Cardiac fibroblast (primary cell): Measurements from ENCODE around the gene C7orf33.

Experiments
- DNase-seq, 2 donors: peaks; one replicate each; pipeline versions ENCODE4 v3.0.0 to v3.0.0-alpha.2; 2010; ENCODE audit warnings: low read depth in 2 of 2
- H3K4me3 ChIP-seq, 2 donors: replicated peaks in 1 of 2; 1 replicate in 1 of 2; 2 replicates in 1 of 2; pipeline ENCODE4 v1.5.1; 2011; ENCODE audit warnings: low read depth in 2 of 2, low read length in 2 of 2, mild to moderate bottlenecking in 2 of 2, moderate library complexity in 1 of 2
- TF ChIP-seq, protein P1 (sequence below): IDR thresholded peaks from one replicate; pipeline ENCODE4 v1.5.1; 2011; ENCODE audit warnings: low read depth, mild to moderate bottlenecking, low read length, inconsistent platforms

Gene C7orf33

DNA sequence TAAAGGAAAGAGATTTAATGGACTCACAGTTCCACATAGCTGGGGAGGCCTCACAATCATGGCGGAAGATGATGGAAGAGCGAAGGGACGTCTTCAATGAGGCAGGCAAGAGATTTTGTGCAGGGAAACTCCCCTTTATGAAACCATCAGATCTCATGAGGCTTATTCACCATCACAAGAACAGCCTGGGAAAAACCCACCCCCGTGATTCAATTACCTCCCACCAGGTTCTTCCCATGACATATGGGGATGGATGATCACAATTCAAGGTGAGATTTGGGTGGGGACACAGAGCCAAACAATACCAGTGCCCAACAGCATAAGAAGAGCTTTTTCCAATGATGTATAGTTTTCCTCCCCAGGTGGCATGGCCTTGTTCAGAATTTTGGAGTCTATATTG lies 11.2 kb upstream of the C7orf33 start:
- no peak for DNase-seq
- H3K4me3 ChIP-seq, result no peak overlapping the region
- TF ChIP-seq, protein P1, sequence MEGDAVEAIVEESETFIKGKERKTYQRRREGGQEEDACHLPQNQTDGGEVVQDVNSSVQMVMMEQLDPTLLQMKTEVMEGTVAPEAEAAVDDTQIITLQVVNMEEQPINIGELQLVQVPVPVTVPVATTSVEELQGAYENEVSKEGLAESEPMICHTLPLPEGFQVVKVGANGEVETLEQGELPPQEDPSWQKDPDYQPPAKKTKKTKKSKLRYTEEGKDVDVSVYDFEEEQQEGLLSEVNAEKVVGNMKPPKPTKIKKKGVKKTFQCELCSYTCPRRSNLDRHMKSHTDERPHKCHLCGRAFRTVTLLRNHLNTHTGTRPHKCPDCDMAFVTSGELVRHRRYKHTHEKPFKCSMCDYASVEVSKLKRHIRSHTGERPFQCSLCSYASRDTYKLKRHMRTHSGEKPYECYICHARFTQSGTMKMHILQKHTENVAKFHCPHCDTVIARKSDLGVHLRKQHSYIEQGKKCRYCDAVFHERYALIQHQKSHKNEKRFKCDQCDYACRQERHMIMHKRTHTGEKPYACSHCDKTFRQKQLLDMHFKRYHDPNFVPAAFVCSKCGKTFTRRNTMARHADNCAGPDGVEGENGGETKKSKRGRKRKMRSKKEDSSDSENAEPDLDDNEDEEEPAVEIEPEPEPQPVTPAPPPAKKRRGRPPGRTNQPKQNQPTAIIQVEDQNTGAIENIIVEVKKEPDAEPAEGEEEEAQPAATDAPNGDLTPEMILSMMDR, result no peak

DNA sequence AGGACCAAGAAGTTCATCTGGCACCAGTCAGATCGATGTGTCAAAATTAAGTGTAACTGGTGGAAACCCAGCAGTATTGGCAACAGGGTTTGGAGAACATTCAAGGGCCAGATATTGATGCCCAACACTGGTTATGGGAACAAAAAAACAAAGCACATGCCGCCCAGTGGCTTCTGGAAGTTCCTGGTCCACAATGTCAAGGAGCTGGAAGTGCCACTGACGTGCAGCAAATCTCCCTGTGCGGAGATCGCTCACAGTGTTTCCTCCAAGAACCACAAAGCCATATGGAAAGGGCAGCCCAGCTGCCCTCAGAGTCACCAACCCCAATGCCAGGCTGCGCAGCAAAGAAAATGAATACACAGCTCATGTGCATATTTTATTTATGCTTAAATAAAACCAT lies 10.1 kb upstream of the C7orf33 start:
- no peak for DNase-seq
- TF ChIP-seq, protein P1, result no peak

DNA sequence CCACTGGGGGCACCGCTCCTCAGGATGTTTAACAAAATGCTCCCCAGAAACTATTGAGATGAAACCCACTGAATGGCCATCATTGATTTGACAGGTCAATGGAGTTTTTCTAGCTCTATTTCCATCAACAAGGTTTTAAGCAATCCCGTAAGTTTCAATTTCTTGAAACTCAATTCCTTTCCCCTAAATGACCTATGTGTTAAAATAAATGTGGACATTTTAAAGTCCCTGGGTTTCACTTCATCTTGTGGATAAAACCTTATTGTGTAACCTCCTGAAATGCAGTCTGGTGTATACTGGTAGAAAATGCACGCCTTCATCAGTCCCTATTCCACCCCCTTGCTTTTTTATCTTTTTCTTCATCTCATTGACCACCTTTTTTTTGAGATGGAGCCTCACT lies 8.9 kb upstream of the C7orf33 start:
- TF ChIP-seq, protein P1, result no peak
- H3K4me3 ChIP-seq, result no peak overlapping the region
- no peak for DNase-seq

More for the DNA sequence above, 10.1 kb upstream of the C7orf33 start:
- no peak overlapping the region for H3K4me3 ChIP-seq

DNA sequence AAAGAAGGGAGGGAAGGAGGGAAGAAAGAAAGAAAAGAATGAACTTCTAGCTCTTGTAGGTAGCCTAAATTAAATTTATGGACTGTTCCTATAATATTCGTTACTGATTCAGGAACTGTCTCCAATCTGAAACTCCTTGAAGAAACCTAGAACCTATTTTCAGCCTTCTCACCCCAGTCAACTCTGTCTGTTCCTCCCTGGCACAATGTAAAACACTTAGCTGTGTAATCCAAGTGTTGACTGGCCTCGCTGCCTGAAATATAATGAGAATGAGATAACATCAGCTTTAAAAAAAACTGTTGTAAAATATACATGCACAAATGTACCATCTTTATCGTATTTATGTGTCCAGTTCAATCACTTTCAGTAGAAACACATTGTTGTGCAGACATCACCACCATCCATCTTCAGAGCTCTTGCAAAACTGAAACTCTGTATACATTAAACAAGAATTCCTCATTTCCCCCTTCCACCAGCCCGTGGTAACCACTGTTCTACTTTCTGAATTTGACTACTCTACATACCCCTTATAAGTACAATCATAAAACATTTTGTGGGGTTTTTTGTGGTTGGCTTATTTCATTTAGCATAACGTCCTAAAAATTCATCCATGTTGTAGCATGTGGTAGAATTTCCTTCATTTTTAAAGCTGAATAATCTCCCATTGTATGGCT lies 6.3 kb upstream of the C7orf33 start:
- no peak for DNase-seq
- no peak overlapping the region for H3K4me3 ChIP-seq
- TF ChIP-seq, protein P1, result no peak

DNA sequence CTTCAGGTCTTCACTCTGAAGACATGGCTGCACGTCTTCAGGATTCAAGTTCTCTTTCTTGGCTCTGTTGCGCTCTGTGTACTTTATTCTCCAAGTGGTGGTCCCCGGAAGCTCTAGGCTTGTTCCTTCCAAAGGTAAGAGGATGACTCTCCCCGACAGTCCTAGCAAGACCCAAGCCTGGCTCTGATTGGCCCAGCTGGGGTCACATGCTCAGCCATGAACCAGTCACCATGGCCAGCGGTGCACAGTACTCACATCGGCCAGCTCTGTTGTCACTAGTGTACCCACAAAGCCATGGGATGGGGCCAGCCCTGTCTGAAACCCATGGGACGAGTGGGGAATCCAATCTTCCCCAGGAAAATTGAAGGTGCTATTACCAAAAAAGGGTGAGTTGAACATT lies 5.2 kb upstream of the C7orf33 start:
- DNase-seq, result no peak
- TF ChIP-seq, protein P1, result no peak
- no peak overlapping the region for H3K4me3 ChIP-seq

DNA sequence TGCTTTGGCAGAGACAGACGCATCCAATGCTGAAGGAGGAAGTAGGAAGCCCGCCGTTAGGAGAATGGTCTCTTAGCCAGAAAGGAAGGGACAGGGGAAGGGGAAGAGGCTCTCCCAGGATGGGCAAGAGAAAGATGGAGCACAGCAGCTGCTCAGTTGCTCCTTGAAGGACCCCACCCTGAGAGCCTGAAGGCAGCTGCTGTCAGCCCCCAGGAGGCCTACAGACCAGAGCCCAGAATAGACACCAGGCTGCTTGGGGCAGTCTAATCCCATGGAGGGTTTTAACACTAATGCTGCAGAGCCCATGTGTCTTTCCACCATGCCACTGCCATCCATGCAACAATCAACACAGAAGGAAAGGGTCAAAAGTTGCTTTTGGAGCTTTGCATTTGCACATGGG lies 3.5 kb upstream of the C7orf33 start:
- DNase-seq, result no peak
- TF ChIP-seq, protein P1, result no peak
- no peak overlapping the region for H3K4me3 ChIP-seq

DNA sequence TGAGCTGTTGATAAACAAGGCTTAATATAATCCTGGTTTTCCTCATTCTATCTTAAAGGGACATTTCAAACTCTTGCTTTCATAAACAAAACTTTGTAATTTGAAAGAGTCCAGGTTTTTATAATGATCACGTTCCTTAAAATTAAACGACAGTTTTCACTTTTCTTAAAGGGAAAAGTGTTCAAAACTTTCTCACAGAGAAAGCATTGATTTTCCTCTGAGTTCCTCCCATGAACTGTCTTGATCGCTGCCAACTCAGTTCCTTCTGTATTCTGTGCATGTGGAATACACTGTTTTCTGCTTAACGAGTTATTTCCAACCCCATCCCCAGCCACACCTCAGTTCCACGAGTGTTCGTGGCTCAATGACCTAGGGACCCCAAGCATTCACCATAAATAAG lies 2.4 kb upstream of the C7orf33 start:
- no peak overlapping the region for H3K4me3 ChIP-seq
- TF ChIP-seq, protein P1, result no peak
- DNase-seq, result no peak
